Mononuclear cell (primary cell): Measurements from ENCODE around the gene UGGT1. TPM values are rescaled to one million over a fixed set of nuclear protein-coding genes. Genes with fewer than 3 reads are reported as not detected.

Experiments
- H3K27me3 ChIP-seq: 2 replicates; pipeline ENCODE4 v1.6.0; 2011; ENCODE audit warnings: low read length, control low read depth; ENCODE audit not compliant: insufficient read depth
- H3K4me1 ChIP-seq: 2 replicates; pipeline ENCODE4 v1.5.1; 2011; ENCODE audit warnings: mild to moderate bottlenecking, low read length, control low read depth; ENCODE audit not compliant: insufficient read depth
- H3K4me3 ChIP-seq: 2 replicates; pipeline ENCODE4 v1.5.1; 2011; ENCODE audit warnings: mild to moderate bottlenecking, low read length, moderate library complexity
- H3K9me3 ChIP-seq: 2 replicates; pipeline ENCODE4 v1.5.1; 2011; ENCODE audit warnings: low read depth, mild to moderate bottlenecking, control low read depth, low read length
- total RNA-seq: library from RNA; depleted of rRNA; stranded (reverse); fragments of >200 nt; gene quantifications from one replicate; pipeline ENCODE4 v1.2.3, GENCODE V29; 2012

UGGT1 gene
- total RNA-seq, 1 donor, result 44.4 TPM

DNA sequence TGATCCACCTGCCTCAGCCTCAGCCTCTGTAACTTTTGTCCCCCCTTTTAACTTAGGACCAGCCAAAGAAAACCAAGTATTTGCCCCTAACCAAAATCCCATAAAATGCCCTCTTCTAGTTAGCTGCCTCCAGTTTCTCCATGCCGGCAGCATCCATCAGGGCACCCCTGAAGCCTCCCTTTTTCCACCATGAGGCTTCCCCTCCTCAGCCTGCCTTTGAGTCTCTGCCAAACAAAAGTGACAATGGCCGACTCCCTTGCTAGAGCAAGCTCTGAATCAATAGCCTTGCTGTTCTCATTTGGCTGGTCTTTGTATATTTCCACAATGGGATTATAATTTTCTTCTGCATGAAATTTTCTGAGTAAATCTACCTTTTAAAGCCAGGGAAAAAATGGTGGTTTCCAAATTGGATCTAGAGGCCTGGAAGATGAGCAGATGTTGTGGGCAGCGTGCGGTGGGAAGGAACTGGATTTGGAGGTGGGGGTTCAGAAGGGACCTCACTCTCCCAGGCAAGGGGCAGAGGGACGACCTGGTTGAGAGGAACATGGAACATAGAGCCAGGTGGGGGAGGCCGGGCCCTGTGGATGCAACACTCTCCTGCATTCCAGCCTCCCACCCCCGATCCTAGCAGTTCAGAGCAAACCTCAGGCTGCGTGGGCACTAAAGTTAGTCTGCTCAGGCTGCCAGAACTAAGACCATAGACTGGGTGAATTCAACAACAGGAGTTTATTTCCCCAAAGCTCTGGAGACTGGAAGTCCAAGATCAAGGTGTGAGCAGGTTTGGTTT is 147.1 kb downstream of the UGGT1 start:
- Histone ChIP-seq H3K4me1 (peaks cover 5% of the 10 kb centered on the region), H3K27me3 (no peaks in the 10 kb centered on the region), H3K4me3 (no peak overlapping the region), H3K9me3 (no peaks in the 10 kb centered on the region)

GRCh38 chr2:128241896-128242295 is 150.9 kb downstream of the UGGT1 start:
- Histone ChIP-seq H3K9me3 (no peaks in the 10 kb centered on the region), H3K27me3 (no peaks in the 10 kb centered on the region), H3K4me3 (no peak overlapping the region), H3K4me1 (no peaks in the 10 kb centered on the region)

Other genes starting within 250 kb of the UGGT1 start
- 17.0 TPM for gene POLR2D, start 233.0 kb upstream of the UGGT1 start, total RNA-seq
- 7.0 TPM for gene AMMECR1L, start 205.2 kb upstream of the UGGT1 start, total RNA-seq
- 9.0 TPM for gene SAP130, start 63.1 kb upstream of the UGGT1 start, total RNA-seq
- gene HS6ST1, start 227.7 kb downstream of the UGGT1 start, total RNA-seq, result 15.1 TPM